ENCODE measurements around the gene GGT7.

The GGT7 gene

DNA sequence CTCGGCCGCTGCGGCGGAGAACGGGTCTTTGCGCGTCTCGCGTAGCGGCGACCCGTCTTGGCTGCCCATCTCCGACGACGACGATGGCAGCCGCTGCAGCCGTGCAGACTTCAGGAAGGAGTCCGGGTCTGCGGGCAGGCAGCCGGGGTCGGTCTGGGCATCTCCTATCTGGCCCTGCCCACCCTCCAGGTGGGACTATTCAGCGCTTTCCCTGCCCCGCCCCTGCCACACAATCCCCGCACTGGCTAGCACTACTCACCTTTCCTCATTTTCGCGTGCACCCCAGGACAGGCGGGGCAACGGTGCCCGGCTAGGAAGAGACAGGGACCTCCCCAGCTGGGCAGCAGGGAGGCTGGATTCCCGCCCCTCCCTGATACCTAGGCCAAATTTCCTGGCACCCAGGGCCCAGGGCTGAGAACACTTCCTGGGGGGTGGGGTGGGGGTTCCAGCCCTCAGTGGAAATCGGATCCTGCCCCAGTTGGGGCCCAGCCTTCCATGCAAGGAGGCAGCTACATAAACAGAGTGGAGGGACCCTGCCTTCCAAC lies 9.2 kb downstream of the GGT7 start:
- no peak for DNase-seq (ENCODE audit: low read depth)
- TF ChIP-seq, protein P1, sequence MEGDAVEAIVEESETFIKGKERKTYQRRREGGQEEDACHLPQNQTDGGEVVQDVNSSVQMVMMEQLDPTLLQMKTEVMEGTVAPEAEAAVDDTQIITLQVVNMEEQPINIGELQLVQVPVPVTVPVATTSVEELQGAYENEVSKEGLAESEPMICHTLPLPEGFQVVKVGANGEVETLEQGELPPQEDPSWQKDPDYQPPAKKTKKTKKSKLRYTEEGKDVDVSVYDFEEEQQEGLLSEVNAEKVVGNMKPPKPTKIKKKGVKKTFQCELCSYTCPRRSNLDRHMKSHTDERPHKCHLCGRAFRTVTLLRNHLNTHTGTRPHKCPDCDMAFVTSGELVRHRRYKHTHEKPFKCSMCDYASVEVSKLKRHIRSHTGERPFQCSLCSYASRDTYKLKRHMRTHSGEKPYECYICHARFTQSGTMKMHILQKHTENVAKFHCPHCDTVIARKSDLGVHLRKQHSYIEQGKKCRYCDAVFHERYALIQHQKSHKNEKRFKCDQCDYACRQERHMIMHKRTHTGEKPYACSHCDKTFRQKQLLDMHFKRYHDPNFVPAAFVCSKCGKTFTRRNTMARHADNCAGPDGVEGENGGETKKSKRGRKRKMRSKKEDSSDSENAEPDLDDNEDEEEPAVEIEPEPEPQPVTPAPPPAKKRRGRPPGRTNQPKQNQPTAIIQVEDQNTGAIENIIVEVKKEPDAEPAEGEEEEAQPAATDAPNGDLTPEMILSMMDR (conservative IDR thresholded peaks at IDR 0.05; ENCODE audit: control insufficient read depth, insufficient read depth, low read depth, low read length), result no peak
- no peak overlapping the region for H3K4me3 ChIP-seq (ENCODE audit: control insufficient read depth, low read depth, low read length)

DNA sequence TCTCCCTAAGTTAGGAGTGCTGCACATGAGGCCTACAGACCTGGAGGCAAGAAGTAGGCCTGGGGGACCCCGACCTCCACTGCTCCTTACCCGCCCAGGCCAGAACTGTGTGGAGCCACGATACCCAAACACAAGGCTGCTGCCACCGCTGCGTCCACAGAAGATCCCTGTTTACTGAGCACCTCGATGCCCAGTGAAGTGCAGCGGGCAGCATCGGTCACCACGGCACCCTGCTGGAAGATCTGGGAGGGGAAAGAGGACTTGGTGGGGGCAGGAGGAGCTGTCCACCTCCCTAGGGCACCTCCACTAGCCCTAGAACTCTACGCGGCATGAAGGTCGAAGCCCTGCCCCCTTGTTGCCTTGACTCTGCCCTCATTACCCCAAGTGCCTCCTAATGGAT lies 9.9 kb downstream of the GGT7 start:
- H3K4me3 ChIP-seq (ENCODE audit: control insufficient read depth, low read depth, low read length), result no peak overlapping the region
- TF ChIP-seq, protein P1 (conservative IDR thresholded peaks at IDR 0.05; ENCODE audit: control insufficient read depth, insufficient read depth, low read depth, low read length), result no peak
- DNase-seq (ENCODE audit: low read depth), result no peak

DNA sequence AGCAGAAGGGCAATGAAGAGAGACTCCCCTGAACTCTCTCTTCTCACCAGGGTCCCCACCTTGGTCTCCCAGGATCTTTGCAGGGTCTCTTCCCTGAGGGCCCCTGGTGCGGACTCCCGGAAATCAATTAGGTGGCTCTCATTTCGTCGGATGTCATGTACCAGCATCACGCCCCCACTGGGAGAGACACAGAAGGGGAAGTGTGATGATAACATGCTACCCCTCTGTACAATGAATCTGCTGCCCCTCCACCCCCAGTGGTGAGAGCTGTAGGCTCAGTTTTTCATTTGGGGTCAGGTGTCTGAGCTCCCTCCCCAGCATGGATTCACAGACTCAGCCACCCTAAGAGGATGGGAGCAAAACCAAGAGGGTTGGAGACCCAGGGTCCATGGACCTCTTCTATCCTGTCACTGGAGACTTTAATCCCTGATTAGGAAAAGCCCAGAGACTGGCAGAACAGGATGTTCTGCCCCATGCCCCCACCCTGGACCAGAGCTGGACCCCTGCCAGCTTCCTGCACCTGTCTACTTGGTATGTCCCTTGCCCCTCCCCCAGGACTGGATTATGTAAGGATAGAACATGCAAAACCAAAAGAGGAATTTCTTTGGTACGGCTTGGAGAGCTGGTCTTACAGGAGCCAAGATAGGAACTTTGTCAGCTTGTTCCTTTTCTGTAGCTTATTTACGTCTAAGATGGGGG lies 11.1 kb downstream of the GGT7 start:
- TF ChIP-seq, protein P1 (conservative IDR thresholded peaks at IDR 0.05; ENCODE audit: control insufficient read depth, insufficient read depth, low read depth, low read length), result no peak
- no peak for DNase-seq (ENCODE audit: low read depth)
- H3K4me3 ChIP-seq (ENCODE audit: control insufficient read depth, low read depth, low read length), result no peak overlapping the region

DNA sequence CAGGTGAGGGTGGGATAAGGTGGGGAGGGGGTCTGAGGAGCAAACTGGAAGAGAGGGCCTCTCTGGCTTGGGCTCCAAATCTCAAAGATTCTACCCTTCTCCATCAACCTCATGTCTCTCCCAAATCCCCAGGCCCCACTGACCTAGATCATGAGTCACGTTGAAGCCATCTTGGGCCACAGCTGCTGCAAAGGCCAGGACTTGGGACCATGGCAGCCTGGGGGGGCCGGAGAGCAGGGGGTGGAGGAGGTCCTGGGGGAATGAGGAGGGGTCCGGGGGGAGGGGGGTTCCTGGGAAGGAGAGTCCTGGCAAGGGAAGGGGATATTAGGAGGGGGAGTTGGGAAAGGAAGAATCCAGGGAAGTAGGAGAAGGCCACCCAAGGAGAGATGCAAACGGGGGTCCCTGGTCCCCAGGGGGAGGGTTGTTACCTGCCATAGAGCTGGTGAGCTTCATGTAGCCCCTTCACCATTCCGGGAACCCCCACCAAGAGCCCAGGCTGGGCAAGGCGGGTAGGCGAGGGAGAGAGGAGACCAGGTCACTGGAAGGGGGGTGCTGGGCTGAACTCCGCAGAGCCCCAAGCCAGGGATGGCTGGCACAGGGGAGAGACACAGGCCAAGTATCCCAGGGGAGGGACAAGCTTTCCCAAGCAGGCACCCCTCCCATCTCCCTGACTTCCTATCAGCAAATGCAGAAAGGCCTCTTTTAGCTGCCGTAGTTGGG lies 12.7 kb downstream of the GGT7 start:
- no peak for DNase-seq (ENCODE audit: low read depth)
- H3K4me3 ChIP-seq (ENCODE audit: control insufficient read depth, low read depth, low read length), result no peak overlapping the region
- TF ChIP-seq, protein P1 (conservative IDR thresholded peaks at IDR 0.05; ENCODE audit: control insufficient read depth, insufficient read depth, low read depth, low read length), result no peak

DNA sequence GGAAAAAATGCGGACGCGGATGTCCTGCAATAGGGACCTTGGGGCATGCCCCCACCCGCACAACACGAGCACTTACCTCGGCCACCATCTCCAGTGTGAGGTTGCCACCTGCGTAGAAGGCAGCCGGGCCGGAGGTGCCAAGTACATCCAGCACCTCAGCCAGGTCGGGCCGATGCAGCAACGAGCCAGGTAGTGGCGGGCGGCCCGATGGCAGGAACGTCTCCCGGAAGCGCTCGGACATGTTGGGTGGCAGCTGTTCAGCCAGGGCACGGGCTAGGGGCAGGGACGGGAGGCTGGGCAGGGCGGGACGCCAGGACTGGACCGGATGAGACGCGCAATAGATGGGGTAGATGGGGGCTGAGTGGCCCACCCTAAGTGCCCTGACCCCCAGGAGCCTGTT lies 13.3 kb downstream of the GGT7 start:
- TF ChIP-seq, protein P1 (conservative IDR thresholded peaks at IDR 0.05; ENCODE audit: control insufficient read depth, insufficient read depth, low read depth, low read length), result no peak
- H3K4me3 ChIP-seq (ENCODE audit: control insufficient read depth, low read depth, low read length), result no peak overlapping the region
- no peak for DNase-seq (ENCODE audit: low read depth)

DNA sequence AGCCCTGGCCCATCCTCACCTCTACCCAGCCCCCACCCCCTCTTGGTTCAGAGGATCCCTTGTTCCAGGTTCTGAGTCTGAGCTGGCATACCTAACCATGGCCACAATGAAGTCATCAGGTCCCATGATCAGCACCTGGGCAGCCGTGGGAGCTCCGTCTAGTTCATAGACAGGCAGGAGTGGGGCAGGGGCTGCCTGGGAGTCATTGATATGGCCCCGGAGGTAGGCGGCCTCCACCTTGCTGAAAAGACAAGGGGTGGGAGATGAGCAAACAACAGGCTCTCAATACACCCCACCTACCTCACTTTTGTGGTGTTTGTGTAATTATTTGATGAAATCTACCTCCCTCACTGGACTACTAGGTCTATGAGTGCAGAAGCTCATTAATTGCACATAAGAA lies 20.4 kb downstream of the GGT7 start:
- TF ChIP-seq, protein P1 (conservative IDR thresholded peaks at IDR 0.05; ENCODE audit: control insufficient read depth, insufficient read depth, low read depth, low read length), result no peak
- no peak overlapping the region for H3K4me3 ChIP-seq (ENCODE audit: control insufficient read depth, low read depth, low read length)
- no peak for DNase-seq (ENCODE audit: low read depth)
